Panc1 (cell line): Measurements from ENCODE around the gene ACOT13.

ENCODE experiments used
- POLR2AphosphoS5 ChIP-seq: IDR thresholded peaks from 2 replicates; pipeline ENCODE4 v1.6.1; 2012; ENCODE audit warnings: mild to moderate bottlenecking, low read depth, low read length, moderate library complexity
- SIN3A ChIP-seq: IDR thresholded peaks from 2 replicates; pipeline ENCODE4 v1.6.1; 2012; ENCODE audit warnings: low read depth, mild to moderate bottlenecking, low read length, moderate library complexity, borderline replicate concordance; ENCODE audit not compliant: insufficient read depth
- TCF7L2 ChIP-seq: IDR thresholded peaks from 2 replicates; pipeline ENCODE4 v1.6.1; 2011; ENCODE audit warnings: mild to moderate bottlenecking, low read depth, low read length, inconsistent platforms
- TF ChIP-seq, protein P1 (sequence below): fragments of 450-650 bp; IDR thresholded peaks from 2 replicates; pipeline ENCODE4 v1.5.1; 2017; ENCODE audit warnings: mild to moderate bottlenecking
- TF ChIP-seq, protein P2 (sequence below), 2 experiments: IDR thresholded peaks; 2 replicates each; pipeline ENCODE4 v1.6.1; 2011 to 2012; ENCODE audit warnings: low read depth in 2 of 2, control low read depth in 1 of 2, low read length in 1 of 2, mild to moderate bottlenecking in 1 of 2, moderate library complexity in 1 of 2; ENCODE audit not compliant: insufficient read depth in 1 of 2

DNA sequence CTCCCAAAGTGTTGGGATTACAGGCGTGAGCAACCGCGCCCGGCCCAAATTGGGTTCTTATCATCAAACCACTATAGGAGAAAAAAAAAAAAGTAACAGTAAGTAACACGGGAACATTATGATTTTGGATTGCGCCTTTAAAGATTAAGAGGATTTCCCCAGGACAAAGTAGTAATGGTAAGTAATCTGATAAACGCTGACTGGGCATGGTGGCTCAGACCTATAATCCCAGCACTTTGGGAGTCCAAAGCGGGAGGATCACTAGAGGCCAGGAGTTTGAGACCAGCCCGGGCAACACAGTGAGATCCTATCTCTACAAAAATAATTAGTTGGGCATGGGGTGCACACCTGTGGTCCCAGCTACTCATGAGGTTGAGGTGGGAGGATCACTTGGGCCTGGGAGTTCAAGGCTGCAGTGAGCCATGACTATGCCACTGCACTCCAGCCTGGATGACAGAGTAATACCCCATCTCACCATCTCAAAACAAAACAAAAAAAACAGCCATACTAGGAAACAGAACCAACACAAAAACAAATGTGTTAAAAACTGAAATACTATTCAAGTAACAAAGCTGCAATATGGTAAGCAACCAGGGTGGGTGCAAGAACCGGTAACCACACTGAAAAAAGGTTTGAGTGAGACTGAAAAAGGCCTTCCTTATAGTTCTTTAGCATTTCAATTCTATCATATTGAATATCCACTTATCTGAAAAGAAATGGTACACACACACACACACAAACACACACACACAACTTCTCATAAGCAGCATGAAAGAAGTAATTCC lies 43.8 kb downstream of the ACOT13 start:
- TF ChIP-seq, protein P1, sequence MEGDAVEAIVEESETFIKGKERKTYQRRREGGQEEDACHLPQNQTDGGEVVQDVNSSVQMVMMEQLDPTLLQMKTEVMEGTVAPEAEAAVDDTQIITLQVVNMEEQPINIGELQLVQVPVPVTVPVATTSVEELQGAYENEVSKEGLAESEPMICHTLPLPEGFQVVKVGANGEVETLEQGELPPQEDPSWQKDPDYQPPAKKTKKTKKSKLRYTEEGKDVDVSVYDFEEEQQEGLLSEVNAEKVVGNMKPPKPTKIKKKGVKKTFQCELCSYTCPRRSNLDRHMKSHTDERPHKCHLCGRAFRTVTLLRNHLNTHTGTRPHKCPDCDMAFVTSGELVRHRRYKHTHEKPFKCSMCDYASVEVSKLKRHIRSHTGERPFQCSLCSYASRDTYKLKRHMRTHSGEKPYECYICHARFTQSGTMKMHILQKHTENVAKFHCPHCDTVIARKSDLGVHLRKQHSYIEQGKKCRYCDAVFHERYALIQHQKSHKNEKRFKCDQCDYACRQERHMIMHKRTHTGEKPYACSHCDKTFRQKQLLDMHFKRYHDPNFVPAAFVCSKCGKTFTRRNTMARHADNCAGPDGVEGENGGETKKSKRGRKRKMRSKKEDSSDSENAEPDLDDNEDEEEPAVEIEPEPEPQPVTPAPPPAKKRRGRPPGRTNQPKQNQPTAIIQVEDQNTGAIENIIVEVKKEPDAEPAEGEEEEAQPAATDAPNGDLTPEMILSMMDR: no peak
- no peak for TF ChIP-seq POLR2AphosphoS5
- TF ChIP-seq, protein P2, sequence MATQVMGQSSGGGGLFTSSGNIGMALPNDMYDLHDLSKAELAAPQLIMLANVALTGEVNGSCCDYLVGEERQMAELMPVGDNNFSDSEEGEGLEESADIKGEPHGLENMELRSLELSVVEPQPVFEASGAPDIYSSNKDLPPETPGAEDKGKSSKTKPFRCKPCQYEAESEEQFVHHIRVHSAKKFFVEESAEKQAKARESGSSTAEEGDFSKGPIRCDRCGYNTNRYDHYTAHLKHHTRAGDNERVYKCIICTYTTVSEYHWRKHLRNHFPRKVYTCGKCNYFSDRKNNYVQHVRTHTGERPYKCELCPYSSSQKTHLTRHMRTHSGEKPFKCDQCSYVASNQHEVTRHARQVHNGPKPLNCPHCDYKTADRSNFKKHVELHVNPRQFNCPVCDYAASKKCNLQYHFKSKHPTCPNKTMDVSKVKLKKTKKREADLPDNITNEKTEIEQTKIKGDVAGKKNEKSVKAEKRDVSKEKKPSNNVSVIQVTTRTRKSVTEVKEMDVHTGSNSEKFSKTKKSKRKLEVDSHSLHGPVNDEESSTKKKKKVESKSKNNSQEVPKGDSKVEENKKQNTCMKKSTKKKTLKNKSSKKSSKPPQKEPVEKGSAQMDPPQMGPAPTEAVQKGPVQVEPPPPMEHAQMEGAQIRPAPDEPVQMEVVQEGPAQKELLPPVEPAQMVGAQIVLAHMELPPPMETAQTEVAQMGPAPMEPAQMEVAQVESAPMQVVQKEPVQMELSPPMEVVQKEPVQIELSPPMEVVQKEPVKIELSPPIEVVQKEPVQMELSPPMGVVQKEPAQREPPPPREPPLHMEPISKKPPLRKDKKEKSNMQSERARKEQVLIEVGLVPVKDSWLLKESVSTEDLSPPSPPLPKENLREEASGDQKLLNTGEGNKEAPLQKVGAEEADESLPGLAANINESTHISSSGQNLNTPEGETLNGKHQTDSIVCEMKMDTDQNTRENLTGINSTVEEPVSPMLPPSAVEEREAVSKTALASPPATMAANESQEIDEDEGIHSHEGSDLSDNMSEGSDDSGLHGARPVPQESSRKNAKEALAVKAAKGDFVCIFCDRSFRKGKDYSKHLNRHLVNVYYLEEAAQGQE (IDR thresholded peaks at IDR 0.05; ENCODE audit: insufficient read depth in 1 of 2, low read depth in 2 of 2, low read length in 1 of 2): no peak
- TF ChIP-seq TCF7L2: no peak
- TF ChIP-seq SIN3A: no peak
